GM21423 (cell line): ENCODE measurements around the gene DMC1.
"Not testable (repeated sequence)": the region's sequence is repeated elsewhere in the genome, so short reads cannot be mapped to it uniquely, and the experiment has no call there.

Source experiments
- ATAC-seq: cut with Tn5 transposase; IDR thresholded peaks from one replicate; pipeline ENCODE4 v1.9.1; 2021; ENCODE audit warnings: mild to moderate bottlenecking, moderate library complexity; ENCODE audit not compliant: unreplicated experiment

DMC1 gene

GRCh38 chr22:38470179-38470578, 99.8 kb downstream of the DMC1 start:
- not testable (repeated sequence) for ATAC-seq

DNA sequence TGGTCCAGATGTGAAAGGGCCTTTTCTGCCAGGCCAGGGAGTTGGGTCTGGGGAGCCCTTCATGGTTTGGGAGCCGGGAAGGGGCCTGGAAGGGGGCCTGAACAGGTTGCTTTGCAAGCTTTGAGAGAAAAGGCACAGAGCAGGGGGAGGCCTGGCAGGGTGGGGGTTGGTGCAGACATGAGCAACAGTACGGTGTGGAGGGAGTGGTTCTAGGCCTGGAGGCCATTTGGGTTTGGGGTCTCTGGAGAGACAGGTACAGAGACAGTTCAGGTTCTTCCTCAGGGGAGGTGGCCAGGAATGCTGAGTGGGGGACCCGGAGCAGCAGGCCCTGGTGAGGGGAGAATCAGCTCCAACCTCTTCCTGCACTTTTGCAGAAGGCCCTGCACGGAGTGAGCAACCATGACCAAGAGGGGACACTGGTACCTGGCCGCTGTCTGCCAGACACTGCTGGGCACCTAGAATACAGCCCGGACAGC, 100.6 kb downstream of the DMC1 start:
- ATAC-seq = no peak
